ENCODE measurements around the gene SYT6.
"Not testable (repeated sequence)": the region's sequence is repeated elsewhere in the genome, so short reads cannot be mapped to it uniquely, and the experiment has no call there.

Gene SYT6

DNA sequence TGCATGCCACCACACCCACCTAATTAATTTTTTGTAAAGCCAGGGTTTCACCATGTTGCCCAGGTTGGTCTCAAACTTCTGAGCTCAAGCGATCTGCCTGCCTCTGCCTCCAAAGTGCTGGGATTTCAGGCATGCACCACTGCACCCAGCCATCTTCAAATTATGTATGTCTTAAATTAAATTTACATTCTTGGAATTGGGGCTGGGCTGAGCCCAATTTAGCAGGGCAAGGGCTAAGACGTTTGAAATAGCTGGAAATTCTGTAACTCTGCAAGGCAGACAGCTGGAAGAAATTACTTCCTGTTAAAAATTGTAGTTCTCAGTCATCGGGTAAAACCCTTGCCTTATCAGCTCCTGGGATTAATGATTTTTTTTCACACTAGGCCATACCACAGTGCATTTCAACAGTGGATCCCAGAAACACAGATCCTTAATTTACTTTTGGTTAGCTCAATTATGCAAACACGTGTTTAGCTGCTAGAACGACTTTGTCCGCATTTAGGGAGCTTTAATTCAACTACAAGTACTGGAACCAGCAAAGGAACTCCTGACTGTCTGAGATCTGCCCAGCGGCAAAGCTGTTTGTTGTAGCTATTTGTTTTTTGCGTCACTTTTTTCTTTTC lies 91.1 kb downstream of the SYT6 start:
- TF ChIP-seq TAF1 (IDR thresholded peaks at IDR 0.05; ENCODE audit: low read depth, low read length): no peak
- TF ChIP-seq POLR2A (IDR thresholded peaks at IDR 0.05; ENCODE audit: low read depth, low read length): no peak
- TF ChIP-seq PAX5 (IDR thresholded peaks at IDR 0.05; ENCODE audit: insufficient read depth, low read length, severe bottlenecking): no peak
- TF ChIP-seq SPI1 (IDR thresholded peaks at IDR 0.05; ENCODE audit: low read depth, low read length): no peak
- no peak for TF ChIP-seq POLR2AphosphoS5 (IDR thresholded peaks at IDR 0.05; ENCODE audit: low read depth, low read length)
- no peak for TF ChIP-seq POU2F2 (IDR thresholded peaks at IDR 0.05; ENCODE audit: low read depth, low read length)
- no peak for FAIRE-seq
- DNase-seq (ENCODE audit: insufficient read length, low spot score): no peak

DNA sequence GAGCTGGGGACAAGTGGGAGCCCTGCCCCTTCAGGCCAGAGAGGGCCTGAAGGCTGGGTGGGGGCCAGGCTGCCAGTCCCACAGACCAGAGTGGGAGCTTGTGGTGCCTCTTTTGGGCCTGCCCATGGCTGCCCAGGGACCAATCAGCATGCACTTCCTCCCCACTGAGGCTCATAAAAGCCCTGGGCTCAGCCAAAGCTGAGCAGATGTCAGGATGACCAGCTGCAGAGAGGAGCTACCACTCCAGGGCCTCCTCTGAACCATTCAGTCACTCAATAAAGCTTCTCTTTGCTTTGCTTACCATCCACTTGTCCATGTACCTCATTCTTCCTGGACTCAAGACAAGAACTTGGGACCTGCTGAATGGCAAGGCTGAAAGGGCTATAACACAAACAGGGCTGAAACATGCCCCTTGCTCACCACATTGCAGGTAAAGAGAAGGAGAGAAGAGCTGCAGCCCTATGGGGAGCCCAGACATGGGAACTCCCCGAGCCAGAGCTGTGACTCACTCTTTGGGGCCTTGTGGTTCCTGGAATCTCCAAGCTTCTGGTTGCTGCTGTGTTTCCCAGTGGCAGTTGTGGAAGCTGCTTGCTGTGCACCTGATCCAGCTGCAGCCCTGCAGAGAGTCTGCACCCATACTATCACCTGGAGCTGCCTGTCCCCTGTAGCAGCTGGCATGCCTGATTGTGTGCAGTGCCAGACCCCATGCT lies 92.4 kb downstream of the SYT6 start:
- no peak for FAIRE-seq
- no peak for TF ChIP-seq TAF1 (IDR thresholded peaks at IDR 0.05; ENCODE audit: low read depth, low read length)

DNA sequence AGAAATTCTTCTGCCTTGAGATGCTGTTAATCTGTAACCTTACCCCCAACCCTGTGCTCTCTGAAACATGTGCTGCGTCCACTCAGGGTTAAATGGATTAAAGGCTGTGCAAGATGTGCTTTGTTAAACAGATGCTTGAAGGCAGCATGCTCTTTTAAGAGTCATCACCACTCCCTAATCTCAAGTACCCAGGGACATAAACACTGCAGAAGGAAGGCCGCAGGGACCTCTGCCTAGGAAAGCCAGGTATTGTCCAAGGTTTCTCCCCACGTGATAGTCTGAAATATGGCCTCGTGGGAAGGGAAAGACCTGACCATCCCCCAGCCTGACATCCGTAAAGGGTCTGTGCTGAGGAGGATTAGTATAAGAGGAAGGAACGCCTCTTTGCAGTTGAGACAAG lies 95.4 kb downstream of the SYT6 start:
- not testable (repeated sequence) for DNase-seq (ENCODE audit: insufficient read length, low spot score); FAIRE-seq

More for the DNA sequence above, 92.4 kb downstream of the SYT6 start:
- no peak for DNase-seq (ENCODE audit: insufficient read length, low spot score)

DNA sequence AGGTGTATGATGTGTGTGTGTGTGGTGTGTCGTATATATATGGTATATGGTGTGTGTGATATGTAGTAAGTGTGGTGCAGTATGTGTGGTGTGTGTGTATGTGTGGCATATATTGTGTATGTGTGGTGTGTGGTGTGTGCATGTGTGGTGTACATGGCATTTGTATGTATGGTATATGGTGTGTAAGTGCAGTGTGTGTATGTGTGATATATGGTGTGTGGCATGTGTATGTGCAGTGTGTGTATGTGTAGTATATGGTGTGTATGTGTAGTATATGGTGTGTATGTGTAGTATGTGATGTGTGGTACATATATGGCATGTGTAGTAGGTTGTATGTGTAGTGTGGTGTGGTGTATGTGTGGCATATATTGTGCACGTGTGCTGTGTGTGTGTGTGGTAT lies 99.5 kb downstream of the SYT6 start:
- DNase-seq (ENCODE audit: insufficient read length, low spot score) (no peak), FAIRE-seq (peak; percentile 84)
- TF ChIP-seq POU2F2 (IDR thresholded peaks at IDR 0.05; ENCODE audit: low read depth, low read length): no peak
- TF ChIP-seq PAX5 (IDR thresholded peaks at IDR 0.05; ENCODE audit: insufficient read depth, low read length, severe bottlenecking): no peak
- no peak for TF ChIP-seq SPI1 (IDR thresholded peaks at IDR 0.05; ENCODE audit: low read depth, low read length)
- no peak for TF ChIP-seq POLR2A (IDR thresholded peaks at IDR 0.05; ENCODE audit: low read depth, low read length)
- TF ChIP-seq POLR2AphosphoS5 (IDR thresholded peaks at IDR 0.05; ENCODE audit: low read depth, low read length): no peak
- TF ChIP-seq TAF1 (IDR thresholded peaks at IDR 0.05; ENCODE audit: low read depth, low read length): no peak

DNA sequence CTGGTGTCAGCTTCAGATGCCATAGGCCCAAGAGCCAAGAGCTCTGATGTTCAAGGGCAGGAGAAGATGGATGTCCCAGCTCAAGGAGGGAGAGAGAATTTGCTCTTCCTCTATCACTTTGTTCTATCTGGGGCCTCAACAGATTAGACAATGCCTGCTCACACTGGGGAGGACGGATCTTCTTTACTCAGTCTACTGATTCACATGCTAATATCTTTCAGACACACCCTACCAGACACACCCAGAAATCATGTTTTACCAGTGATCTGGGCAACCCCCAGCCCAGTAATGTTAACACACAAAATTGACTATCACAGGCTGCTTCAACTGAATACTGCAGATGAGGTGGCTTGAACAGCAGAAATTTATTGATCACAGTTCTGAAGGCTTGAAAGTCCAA lies 105.4 kb downstream of the SYT6 start:
- FAIRE-seq (no peak), DNase-seq (ENCODE audit: insufficient read length, low spot score) (no peak)
- no peak for TF ChIP-seq POLR2A (IDR thresholded peaks at IDR 0.05; ENCODE audit: low read depth, low read length)
- no peak for TF ChIP-seq TAF1 (IDR thresholded peaks at IDR 0.05; ENCODE audit: low read depth, low read length)
- no peak for TF ChIP-seq SPI1 (IDR thresholded peaks at IDR 0.05; ENCODE audit: low read depth, low read length)
- no peak for TF ChIP-seq POU2F2 (IDR thresholded peaks at IDR 0.05; ENCODE audit: low read depth, low read length)
- TF ChIP-seq PAX5 (IDR thresholded peaks at IDR 0.05; ENCODE audit: insufficient read depth, low read length, severe bottlenecking): no peak
- TF ChIP-seq POLR2AphosphoS5 (IDR thresholded peaks at IDR 0.05; ENCODE audit: low read depth, low read length): no peak

DNA sequence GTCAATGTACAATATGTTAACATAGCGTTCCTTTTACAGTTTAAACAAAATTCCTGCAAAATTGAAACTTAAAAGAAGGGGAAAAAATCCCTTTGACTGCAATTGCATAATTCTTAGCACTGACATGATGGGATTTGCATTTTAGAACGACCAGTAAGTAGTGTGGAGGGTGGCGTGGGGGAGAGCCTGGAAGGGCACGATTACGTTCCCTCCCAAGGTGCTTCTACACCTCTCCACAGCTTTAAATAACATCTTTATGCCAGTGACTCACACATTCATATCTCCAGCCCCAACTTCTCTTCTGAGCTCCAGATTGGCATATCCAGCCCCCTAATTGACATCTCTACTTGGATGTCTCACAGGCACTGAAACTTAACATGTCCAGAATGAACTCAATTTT lies 110.1 kb downstream of the SYT6 start:
- FAIRE-seq: no peak
- TF ChIP-seq PAX5 (IDR thresholded peaks at IDR 0.05; ENCODE audit: insufficient read depth, low read length, severe bottlenecking) (no peak), POLR2AphosphoS5 (IDR thresholded peaks at IDR 0.05; ENCODE audit: low read depth, low read length) (no peak), SPI1 (IDR thresholded peaks at IDR 0.05; ENCODE audit: low read depth, low read length) (no peak), TAF1 (IDR thresholded peaks at IDR 0.05; ENCODE audit: low read depth, low read length) (no peak), POU2F2 (IDR thresholded peaks at IDR 0.05; ENCODE audit: low read depth, low read length) (no peak), POLR2A (IDR thresholded peaks at IDR 0.05; ENCODE audit: low read depth, low read length) (no peak)
- no peak for DNase-seq (ENCODE audit: insufficient read length, low spot score)

DNA sequence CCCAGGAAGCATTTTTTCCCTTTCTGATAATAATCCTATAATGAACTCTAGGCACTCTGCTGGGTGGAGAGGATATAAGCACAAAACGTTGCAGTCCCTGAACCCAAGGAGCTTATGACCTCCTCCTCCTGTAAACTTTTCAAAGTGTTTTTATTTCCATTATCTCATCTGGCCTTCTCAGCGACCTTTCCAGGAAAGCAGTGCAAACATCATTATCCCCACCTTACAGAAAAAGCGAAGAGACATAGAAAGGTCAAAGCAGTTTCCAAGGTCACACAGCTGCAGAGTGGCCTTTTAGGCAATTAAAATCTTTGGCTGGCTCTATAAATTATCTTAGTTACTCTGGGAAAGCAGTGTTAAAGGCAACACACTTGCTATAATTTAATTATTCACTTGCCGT lies 110.6 kb downstream of the SYT6 start:
- FAIRE-seq (no peak), DNase-seq (ENCODE audit: insufficient read length, low spot score) (no peak)

DNA sequence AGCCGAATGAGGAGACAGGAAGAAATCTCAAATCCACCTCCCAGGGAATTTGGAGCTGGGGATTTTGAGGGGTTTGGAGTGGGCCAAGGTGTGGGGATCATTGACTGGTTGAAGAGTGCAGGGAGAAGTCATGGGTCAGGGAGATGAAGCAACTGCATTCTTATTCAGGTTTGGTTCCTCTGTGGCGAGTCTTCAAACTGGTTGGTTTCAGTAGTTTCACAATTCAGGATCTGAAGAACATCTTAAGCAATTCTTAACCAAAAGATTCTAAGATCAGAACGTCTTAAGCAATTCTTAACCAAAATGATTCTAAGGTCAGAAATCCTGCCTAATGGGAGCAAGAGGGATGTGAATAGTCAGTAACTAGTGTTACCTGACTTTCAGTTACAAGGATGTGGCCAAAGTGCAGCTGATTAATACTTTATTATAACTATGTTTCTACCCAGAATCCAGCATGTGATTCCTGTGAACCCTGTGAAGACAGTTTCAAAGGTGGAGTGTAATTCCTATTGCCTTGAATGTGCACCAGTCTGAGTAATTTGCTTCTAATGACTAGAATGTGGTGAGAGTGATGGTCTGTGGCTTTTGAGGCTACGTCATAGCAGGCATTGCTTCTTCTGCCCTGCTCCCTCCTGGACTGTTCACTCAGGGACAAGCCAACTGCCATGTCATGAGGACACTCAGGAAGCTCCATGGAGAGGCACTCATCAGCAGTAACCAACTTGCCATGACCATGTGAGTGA lies 113.2 kb downstream of the SYT6 start:
- TF ChIP-seq POU2F2 (IDR thresholded peaks at IDR 0.05; ENCODE audit: low read depth, low read length) (no peak), SPI1 (IDR thresholded peaks at IDR 0.05; ENCODE audit: low read depth, low read length) (no peak), PAX5 (IDR thresholded peaks at IDR 0.05; ENCODE audit: insufficient read depth, low read length, severe bottlenecking) (no peak), POLR2A (IDR thresholded peaks at IDR 0.05; ENCODE audit: low read depth, low read length) (no peak), TAF1 (IDR thresholded peaks at IDR 0.05; ENCODE audit: low read depth, low read length) (no peak), POLR2AphosphoS5 (IDR thresholded peaks at IDR 0.05; ENCODE audit: low read depth, low read length) (no peak)
- no peak for DNase-seq (ENCODE audit: insufficient read length, low spot score)
- no peak for FAIRE-seq

More for the DNA sequence above, 110.6 kb downstream of the SYT6 start:
- TF ChIP-seq SPI1 (IDR thresholded peaks at IDR 0.05; ENCODE audit: low read depth, low read length) (no peak), POLR2A (IDR thresholded peaks at IDR 0.05; ENCODE audit: low read depth, low read length) (no peak), PAX5 (IDR thresholded peaks at IDR 0.05; ENCODE audit: insufficient read depth, low read length, severe bottlenecking) (no peak), POLR2AphosphoS5 (IDR thresholded peaks at IDR 0.05; ENCODE audit: low read depth, low read length) (no peak), POU2F2 (IDR thresholded peaks at IDR 0.05; ENCODE audit: low read depth, low read length) (no peak), TAF1 (IDR thresholded peaks at IDR 0.05; ENCODE audit: low read depth, low read length) (no peak)
